Measurements from ENCODE around the gene POU1F1.
"Not testable (repeated sequence)": the region's sequence is repeated elsewhere in the genome, so short reads cannot be mapped to it uniquely, and the experiment has no call there.

POU1F1 gene

DNA sequence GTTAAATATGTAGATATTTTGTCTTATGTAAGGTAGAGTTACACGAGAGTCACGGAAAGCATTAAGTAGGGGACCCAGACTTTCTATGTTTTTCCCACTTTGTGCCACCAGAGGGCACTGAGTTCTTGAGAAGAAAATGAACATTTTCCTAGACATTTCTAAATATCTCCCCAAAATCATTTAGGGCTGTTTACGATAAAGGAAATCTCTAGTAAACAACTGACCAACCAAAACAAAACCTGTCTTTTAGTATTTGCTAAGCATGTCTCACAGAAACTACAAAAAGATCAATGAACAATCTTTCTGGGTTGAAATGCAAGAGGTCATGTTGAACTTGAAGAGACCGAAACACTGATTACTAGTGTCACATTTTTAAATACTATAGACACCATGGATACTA lies 16.1 kb downstream of the POU1F1 start:
- peak; percentile 49 for DNase-seq (ENCODE audit: low spot score)

DNA sequence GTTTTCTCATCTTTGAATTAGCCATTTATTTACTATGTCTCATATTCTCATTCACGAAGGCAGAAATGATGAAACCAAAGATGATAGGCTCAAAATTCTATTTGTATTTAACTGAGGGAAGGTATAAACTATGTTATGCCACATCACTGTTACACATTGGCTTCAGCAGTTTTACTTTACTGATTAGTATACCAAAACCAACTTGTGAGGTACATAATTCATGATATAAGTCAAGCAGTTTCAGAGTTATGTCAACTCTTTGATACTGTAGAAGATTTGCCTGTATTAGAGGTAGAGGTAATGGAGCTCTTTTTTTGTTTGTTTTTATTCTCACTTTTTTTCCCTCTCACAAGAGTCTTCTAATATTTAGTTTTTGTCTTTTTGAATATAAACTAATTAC lies 26.4 kb downstream of the POU1F1 start:
- DNase-seq (ENCODE audit: low spot score) = no peak

DNA sequence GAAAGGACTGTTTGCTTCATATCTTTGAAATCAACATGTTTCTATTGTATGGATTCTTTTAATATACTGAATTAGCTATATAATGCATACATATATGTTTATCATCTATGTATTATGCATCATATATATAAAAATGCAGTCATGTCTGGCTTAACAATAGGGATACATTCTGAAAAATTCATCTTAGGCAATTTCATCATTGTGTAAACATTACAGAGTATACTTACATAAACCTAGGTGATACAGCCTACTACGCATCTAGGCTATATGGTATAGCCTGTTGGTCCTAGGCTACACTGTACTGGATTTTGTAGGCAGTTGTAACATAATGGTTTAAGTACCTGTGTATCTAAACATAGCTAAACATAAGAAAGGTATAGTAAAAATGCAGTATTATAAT lies 27.6 kb downstream of the POU1F1 start:
- DNase-seq (ENCODE audit: low spot score) = no peak

DNA sequence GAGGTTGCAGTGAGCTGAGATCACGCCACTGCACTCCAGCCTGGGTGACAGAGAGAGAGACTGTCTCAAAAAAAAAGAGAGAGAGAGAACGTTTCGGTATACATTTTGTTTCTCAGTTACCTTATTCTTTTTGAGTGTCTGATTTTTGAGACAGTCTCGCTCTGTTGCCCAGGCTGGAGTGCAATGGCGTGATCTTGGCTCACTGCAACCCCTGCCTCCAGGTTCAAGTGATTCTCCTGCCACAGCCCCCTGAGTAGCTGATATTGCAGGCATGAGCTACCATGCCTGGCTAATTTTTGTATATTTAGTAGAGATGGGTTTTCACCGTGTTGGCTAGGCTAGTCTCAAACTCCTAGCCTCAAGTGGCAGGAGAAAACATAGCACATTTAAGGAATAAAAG lies 28.2 kb downstream of the POU1F1 start:
- not testable (repeated sequence) for DNase-seq (ENCODE audit: low spot score)

DNA sequence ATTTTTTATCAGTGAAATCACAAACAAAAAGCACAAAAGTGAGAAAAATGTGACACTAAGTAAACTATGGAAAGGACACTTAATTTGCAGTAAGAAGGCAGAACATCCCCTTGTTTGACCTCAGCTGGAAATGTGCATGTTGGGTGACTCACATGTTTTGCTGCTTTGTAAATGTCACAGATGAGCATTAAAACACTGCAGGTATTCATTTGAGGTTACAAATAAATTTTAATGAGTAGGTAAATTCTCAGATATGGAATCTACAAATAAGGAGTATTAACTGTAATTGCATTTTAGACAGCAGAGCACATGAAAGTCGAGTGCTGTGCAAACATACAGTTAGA lies 29.0 kb downstream of the POU1F1 start:
- no peak for DNase-seq (ENCODE audit: low spot score)

DNA sequence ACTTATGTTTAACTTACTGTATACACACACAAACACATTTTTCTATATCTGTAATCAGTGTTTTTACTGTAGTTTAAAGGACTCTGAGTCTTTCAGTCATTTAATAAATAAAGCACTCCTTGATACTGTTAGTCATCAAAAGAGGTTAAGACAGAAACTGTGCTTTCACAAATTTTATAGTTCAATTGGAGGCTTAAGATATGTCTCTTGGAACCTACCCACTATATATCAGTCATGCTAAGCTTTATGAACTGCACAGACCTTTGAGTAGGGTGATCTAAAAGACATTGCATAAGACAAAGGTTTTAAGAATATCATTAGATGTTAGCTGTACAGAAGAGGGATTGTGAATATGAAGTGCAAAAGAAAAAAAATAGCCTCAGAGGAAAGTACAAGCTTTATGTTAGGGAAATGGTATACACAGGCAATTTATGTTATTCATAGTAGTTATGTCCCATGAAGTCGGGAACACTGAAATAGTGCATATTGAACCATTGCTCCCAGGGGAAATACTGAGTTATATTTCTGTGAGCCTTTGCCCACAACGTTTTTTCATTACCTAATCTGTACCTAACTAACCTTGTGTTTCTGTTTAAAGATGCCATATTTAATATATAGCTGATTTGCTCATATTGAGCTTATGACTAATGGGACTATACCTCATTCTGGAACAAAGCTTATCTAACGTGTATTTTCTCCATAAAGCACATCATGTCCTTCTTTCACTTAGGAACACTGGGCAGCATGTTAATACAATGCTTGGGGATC lies 29.5 kb downstream of the POU1F1 start:
- no peak for DNase-seq (ENCODE audit: low spot score)

DNA sequence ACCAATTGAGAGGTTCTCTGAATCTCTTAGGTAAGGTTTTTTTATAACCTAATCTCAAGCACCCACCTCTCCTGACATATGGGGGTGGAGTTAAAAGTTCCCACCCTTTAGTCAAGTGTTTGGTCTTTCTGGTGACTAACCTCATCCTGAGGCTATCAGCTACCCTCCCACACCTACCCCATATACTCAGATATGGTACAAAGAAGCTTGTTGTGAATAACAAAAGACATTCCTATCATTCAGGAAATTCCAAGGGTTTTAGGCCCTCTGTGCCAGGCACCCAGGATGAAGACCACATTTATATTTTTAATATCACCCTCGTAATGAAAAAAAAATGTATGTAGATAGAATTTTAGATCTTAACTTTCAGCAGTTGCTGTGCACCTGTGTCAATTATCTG lies 40.3 kb downstream of the POU1F1 start:
- DNase-seq (ENCODE audit: low spot score) = no peak

DNA sequence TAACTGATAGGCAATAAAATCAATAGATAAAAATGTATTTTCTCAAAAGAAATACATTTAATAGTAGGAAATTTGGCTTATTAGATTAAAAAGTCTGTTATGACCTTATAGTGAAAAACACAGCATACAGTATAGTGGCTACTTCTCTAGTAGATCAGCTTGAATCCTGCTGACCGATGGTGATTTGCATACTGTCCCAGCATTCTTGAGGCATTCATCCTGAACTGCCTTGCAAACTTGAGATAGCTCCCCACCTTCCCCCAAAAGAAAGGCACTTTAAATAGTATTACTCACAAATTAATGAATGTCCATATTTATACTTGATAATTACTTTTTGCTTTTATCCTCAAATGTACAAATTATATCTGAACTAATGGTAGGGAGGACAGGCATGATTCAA lies 42.6 kb downstream of the POU1F1 start:
- DNase-seq (ENCODE audit: low spot score) = no peak

DNA sequence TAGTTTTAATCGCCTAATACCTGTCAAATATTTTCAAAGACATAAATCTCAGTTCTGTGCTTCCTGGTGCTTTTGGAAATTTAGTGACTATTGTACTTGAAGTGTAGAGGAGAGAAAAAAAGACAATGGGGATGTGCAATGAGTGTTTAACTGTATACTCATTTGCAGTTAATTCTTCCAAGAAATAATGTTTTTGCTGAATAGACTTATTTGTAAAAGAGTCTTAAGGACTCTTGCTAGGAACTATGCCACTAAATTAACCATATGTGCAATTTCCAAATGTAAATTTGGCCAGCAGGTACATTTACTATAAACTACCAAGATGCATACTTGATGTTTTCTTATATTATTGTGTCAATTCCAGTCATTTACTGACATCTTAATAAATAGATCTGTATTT lies 47.3 kb downstream of the POU1F1 start:
- DNase-seq (ENCODE audit: low spot score) = no peak

DNA sequence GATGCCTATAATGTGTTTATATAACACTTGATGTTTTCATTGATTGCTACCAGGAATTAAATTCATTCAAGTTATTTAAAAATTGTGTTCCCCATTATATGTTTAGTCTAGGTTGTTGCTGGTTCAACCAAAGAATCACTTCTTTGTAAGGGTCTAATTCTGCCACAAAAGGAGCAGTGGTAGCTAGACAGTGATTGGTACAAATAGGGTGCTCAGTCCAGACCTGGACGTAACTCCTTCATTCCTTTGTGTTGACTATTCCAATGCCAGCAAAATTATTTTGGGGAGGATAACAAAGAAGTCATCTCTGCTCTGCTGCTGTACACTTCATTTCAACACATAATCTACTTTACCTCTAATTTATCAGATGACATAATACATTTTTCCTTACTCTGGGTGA lies 48.1 kb downstream of the POU1F1 start:
- no peak for DNase-seq (ENCODE audit: low spot score)

DNA sequence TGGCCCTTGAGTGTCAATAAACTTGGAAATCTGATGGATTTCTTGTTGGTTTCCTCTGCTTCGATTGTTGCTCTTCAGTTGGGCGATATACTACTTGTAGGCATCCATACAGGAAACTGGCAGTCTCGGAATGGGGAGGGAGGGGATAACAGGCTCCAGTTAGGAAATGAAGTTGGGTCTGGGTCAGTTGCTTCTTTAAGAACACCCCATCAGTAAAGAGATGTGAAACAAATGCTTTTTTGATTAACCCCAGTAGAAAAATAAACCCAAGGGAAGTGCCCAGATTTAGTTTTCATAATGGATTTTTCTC lies 48.6 kb downstream of the POU1F1 start:
- no peak for DNase-seq (ENCODE audit: low spot score)

DNA sequence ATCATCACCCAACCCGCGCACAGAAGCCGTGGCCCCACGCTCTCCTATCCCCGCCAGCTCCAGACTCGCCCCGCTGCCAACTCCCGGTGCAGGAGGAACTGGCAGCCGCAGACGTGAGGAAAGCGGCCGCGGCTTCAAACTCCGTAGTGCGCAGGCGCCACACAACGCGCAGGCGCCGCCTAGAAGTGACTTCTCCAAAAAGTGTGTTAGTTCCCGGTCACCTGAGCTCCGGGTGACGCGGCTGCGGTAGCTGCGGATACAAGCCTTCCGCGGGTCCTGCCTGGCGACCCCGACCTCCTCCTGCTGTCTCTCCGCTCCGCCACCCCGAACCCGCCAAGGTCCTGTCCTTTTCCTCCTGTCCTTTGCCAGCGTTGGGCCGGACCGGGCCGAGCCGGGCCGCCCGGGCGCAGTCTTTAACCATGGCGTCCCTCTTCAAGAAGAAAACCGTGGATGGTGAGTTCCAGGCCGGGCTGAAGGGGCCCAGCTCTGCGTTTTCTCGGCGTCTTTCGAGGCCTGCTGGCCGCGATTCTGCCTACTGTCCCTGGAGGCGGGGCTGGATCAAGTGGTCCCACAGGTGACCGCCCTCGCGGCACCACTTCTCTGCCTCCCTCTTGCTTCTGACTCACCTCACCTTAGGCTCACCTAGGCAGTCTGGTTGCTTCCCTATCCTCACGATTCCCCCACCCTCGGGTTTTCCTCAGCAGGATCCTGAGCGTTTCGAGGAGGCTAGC lies 49.1 kb downstream of the POU1F1 start, which contains the start of gene CHMP2B:
Gene CHMP2B (plus strand): TSS at position 206 of the 731 bp plus-strand sequence. CDS start 214 bp downstream, at position 420.
- peak; percentile 87 for DNase-seq (ENCODE audit: low spot score)

DNA sequence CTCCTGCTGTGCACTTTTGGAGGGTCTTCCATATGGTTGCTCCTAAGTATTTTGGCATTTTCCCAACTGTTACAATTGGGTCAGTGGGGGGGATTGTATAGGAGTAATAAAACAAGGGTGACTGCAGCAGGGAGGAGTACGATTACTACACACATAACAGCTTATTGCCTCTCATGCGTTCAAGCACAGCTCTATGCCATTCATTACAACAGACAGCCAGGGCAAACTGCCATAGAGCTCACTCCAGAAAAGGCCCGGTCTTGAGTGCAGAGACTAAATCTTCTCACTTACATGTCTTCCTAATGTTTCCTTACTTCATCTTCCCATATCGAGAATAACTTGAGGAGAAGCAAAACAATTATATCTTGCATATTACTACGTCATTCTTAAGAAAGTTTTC lies 50.7 kb downstream of the POU1F1 start:
- DNase-seq (ENCODE audit: low spot score) = no peak

DNA sequence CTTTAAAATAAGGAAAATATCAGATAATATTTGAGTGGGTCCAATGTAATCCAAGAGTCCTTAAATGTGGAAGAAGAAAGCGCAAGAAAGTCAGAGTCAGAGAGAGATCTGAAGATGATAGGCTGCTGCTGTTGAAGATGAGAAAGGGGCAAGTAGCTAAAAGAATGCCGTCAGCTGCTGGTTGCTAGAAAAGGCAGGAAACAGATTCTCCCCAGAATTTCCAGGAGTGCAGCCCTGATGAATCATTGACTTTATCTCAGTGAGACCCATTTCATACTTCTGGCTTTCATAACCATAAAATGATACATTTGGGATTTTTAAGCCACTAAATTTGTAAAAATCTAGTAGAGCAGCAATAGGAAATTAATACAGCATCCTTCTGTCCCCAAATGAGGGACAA lies 56.8 kb downstream of the POU1F1 start:
- DNase-seq (ENCODE audit: low spot score) = no peak

DNA sequence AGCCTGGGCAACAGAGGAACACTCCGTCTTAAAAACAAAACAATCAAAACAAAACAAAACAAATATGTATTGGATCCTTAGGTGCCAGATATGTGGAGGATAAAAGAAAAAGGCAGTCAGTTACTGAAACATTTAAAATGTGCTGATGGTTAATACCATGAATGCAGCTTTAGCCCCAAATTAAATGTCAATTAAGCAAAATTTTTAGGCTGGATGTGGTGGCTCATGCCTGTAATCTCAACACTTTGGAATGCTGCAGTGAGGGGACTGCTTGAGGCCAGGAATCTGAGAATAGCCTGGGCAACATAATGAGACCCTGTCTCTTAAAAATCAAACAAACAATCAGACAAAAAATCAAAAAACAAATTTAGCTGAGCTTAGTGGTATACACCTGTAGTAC lies 57.8 kb downstream of the POU1F1 start:
- no peak for DNase-seq (ENCODE audit: low spot score)

Small RNAs within 50 kb of the gene (small RNA-seq; reads per million reads assigned to genes)
- 0 reads per million in 2 experiments for gene MIR4795

Measured in SK-N-DZ (cell line).